A673 (cell line): Measurements from ENCODE around the gene PAK5.

Experiments
- CTCF ChIP-seq: fragments of 300-800, 200-600 bp; sonication (generic); conservative IDR thresholded peaks from 2 replicates; pipeline ENCODE4 v1.5.1; 2017; ENCODE audit warnings: low read depth, mild to moderate bottlenecking, antibody characterized with exemption, low read length, moderate library complexity, mixed read lengths
- EZH2 ChIP-seq: fragments of 200-600 bp; sonication (generic); IDR thresholded peaks from 2 replicates; pipeline ENCODE4 v1.6.1; 2017; ENCODE audit warnings: borderline replicate concordance, low read depth, mild to moderate bottlenecking, mixed read lengths, antibody characterized with exemption, low read length; ENCODE audit not compliant: poor library complexity, severe bottlenecking

DNA sequence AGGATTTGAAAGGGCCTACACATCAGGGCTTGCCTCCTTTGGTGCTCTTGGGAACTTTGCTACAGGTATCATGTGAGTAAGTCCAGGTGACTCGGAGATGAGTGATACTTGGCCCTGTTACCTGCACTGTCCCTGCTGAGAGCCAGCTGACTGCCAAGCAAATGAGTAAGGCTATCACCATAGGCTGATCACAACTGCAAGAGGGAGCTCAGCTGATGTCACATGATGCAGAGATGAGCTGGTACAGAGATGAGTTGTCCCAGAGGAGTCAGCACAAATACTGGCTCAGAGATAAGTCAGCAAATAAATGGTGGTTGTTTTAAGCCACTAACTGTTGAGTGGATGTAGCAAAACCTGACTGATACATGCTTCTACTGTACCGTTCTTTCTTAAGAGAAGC is 283.1 kb downstream of the PAK5 start:
- TF ChIP-seq CTCF (no peak), EZH2 (no peak)
